Psoas muscle (tissue), 8 donors: Measurements from ENCODE around the gene WDR87. TPM values are rescaled to one million over a fixed set of nuclear protein-coding genes. Genes with fewer than 3 reads are reported as not detected.

ENCODE experiments used
- ATAC-seq, 4 donors: fragments of 200-7000 bp; cut with Tn5 transposase; one replicate each; pipeline ENCODE4 v1.9.1; 2020; ENCODE audit warnings: moderate library complexity in 3 of 4, mild to moderate bottlenecking in 2 of 4
- DNase-seq, 2 donors: peaks; one replicate each; pipeline ENCODE4 v3.0.0-alpha.2; 2020
- H3K27ac ChIP-seq: fragments of 200-600 bp; one replicate; pipeline ENCODE4 v1.8.0; 2022
- H3K27me3 ChIP-seq, 3 donors: fragments of 200-600 bp in 1 of 3; one replicate each; pipeline versions ENCODE4 v1.6.1 to v1.8.0; 2013 to 2022; ENCODE audit warnings: low read length in 2 of 3, mild to moderate bottlenecking in 2 of 3, moderate library complexity in 1 of 3; ENCODE audit not compliant: insufficient read depth in 3 of 3
- H3K36me3 ChIP-seq, 2 donors: fragments of 200-600 bp in 1 of 2; one replicate each; pipeline versions ENCODE4 v1.6.1 to v1.8.0; 2013 to 2022; ENCODE audit warnings: low read depth in 1 of 2, mild to moderate bottlenecking in 1 of 2, moderate library complexity in 1 of 2; ENCODE audit not compliant: insufficient read depth in 1 of 2
- H3K4me1 ChIP-seq: fragments of 200-600 bp; one replicate; pipeline ENCODE4 v1.8.0; 2022
- H3K4me3 ChIP-seq: fragments of 200-600 bp; one replicate; pipeline ENCODE4 v1.8.0; 2022; ENCODE audit warnings: mild to moderate bottlenecking
- H3K9me3 ChIP-seq: fragments of 200-600 bp; one replicate; pipeline ENCODE4 v1.8.0; 2022
- WGBS, 3 donors: extraction: QIAGEN DNeasy Blood & Tissue Kit; methylation state at CpG; one replicate each; pipeline versions ENCODE4 v1.1.6 to v1.1.7; 2013; 5-methylcytosine and 5-hydroxymethylcytosine counted together
- intact Hi-C, 2 donors: fragments of 100-400 bp; cut with DNase I; formaldehyde crosslinking; loops; one replicate each; pipeline versions ENCODE4 v1.11.0 to v1.14.2; 2022
- polyA plus RNA-seq, 3 donors: library from polyadenylated mRNA; stranded (reverse); fragments of 200-250 nt; gene quantifications; one replicate each; pipeline ENCODE4 v1.2.3, GENCODE V29; 2013
- total RNA-seq, 4 donors: library from RNA; stranded (reverse); fragmentation: NEBNext Ultra II Directional in 2 of 4; extraction: Animal tissue kit (Norgen Biotek cat#: 25700) in 2 of 4; gene quantifications; one replicate each; pipeline versions ENCODE4 v1.2.1 to v1.2.4, GENCODE V29; 2021 to 2023
- TF ChIP-seq, protein P1 (sequence below): fragments of 200-600 bp; IDR thresholded peaks from one replicate; pipeline ENCODE4 v1.8.0; 2022; ENCODE audit warnings: antibody characterized with exemption
- donor health status: healthy with polysubstance abuse.
- donor health status: DM: no; HTN: no; CAD: no; lungs with moderate emphysema.
- donor health status: Bipolar disorder and iron deficiency.
- donor health status: healthy.
- donor health status: DM: yes; HTN: yes; CAD: no.
- donor health status: DM: no; HTN: no; CAD: no.
- donor health status: DM: no; HTN: no; CAD: no.
- donor health status: DM: yes; HTN: yes; CAD: no.

Gene WDR87
- total and polyA plus RNA-seq, 7 donors: under 0.01 TPM; not detected in 6

DNA sequence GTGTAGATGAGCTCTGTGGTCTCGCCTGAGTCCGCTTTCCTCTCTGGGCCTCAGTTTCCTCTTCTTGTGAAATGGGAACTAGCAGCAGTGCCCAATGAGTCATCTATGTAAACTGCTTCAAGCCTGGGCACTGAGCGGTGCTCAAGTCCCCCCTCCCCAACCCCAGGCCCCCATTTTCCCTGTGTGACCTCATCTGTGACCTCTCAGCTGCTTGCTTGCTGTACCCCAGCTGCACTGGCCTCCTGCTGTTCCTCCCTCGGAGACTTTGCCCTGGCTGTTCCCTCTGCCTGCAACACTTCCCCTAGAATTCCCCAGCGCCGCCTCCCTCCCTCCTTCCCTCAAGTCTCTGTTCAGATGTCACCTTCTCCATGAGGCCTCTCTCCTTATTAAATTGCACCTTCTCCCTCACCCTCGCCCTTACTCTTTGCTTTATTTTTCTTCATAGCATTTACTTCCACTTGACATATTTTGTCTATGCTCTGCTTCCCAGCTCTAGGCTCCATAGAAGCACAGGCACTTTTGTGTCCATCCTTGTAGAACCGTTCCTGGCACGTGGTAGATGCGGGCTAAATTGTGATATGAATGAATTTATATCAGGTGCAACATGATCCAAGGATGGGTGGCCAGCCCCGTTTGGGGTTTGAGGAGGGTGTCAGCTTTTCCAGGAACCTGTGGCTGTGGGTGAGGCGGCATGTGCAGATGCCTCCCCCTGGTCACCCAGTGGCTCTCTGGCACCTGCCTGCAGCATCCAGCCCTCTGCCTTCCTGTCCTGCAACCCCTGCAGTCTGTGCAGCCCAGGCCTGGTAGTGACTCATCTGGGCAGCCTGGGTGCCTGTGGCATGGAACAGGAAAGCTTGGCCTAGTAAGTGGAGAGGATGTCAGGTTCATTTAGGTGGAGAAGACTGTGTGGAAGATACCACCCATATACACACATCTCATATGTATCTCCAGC is 26.9 kb upstream of the WDR87 start:
- Histone ChIP-seq H3K4me1 (peaks cover 36% of the 10 kb centered on the region), H3K9me3 (peaks cover 7% of the 10 kb centered on the region), H3K4me3 (no peak overlapping the region), H3K27me3 (no peaks in the 10 kb centered on the region), H3K36me3 (no peaks in the 10 kb centered on the region), H3K27ac (peak overlapping the region; percentile 75)
- DNase-seq: peak; percentile 24 to 56
- 65 to 77% (median 75%) methylated on average over 12 of the region's 12 CpGs for WGBS, 3 donors
- TF ChIP-seq, protein P1, sequence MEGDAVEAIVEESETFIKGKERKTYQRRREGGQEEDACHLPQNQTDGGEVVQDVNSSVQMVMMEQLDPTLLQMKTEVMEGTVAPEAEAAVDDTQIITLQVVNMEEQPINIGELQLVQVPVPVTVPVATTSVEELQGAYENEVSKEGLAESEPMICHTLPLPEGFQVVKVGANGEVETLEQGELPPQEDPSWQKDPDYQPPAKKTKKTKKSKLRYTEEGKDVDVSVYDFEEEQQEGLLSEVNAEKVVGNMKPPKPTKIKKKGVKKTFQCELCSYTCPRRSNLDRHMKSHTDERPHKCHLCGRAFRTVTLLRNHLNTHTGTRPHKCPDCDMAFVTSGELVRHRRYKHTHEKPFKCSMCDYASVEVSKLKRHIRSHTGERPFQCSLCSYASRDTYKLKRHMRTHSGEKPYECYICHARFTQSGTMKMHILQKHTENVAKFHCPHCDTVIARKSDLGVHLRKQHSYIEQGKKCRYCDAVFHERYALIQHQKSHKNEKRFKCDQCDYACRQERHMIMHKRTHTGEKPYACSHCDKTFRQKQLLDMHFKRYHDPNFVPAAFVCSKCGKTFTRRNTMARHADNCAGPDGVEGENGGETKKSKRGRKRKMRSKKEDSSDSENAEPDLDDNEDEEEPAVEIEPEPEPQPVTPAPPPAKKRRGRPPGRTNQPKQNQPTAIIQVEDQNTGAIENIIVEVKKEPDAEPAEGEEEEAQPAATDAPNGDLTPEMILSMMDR: no peak
- intact Hi-C loops: no loop called here
- ATAC-seq: peak; percentile 59 to 74 (median 68)

DNA sequence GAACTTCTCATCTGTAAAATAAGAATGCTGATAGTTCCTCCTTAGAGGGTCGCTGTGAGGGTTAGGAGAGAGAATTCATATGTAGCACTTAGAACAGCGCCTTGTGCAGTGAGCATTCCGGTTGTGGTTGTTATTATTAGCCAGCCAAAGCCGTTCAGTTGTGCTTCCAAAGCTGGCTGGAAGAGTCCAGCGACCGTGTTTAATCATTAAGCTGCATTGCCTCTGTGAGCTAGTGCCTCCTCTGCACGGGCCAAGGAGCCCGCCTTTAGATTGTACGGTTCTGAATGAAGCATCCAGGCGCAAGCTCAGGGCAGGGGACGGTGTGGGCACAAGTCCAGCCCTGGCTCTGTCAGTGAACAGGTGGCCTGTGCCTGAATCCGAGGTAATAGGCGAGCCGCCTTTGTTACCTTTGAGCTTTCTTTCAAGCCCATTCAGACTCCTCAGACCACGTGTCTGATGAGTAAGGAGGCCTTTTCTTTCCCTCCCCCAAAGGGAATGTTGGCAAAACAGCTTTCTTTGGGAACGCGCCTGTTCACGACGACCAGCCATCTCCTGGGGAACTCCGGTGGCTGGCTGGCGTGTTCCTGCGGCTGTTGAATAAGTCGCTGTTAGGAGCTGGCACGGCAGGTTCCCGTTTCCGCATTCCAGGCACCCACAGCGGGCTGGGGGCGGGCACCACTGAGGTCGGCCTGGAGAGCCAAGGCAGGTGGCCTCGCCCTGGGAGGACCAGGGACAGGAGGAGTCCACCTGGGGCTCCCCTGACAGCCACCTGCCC is 25.7 kb upstream of the WDR87 start:
- TF ChIP-seq, protein P1: no peak
- intact Hi-C loops: no loop called here
- ATAC-seq (peak; percentile 11 to 56 (median 33)), DNase-seq (peak; percentile 33 to 58)
- peaks cover 36% of the 10 kb centered on the region for H3K4me1 ChIP-seq
- WGBS, 3 donors: 21 to 39% (median 28%) methylated on average over 30 of the region's 30 CpGs
- H3K9me3 ChIP-seq: peaks cover 7% of the 10 kb centered on the region
- H3K27me3 ChIP-seq: no peaks in the 10 kb centered on the region
- no peaks in the 10 kb centered on the region for H3K36me3 ChIP-seq
- peak overlapping the region; percentile 60 for H3K27ac ChIP-seq
- peak overlapping the region; percentile 47 for H3K4me3 ChIP-seq

DNA sequence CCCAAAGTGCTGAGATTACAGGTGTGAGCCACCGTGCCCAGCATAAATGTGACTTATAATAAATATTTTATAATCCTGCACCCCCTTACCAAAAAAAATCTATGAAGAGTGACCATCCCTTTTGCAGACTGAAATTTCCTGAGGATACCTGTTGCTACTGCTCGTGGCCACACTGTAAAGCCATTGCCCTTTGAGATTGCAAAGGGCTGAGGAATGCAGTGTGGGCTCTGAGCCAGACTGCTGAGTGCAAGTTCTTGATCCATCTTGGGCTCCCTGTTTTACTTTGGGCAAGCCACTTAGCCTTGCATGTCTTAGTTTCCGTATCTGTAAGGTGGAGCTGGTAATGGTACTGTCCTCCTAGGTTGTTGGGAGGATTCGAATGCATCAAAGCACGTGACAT is 24.0 kb upstream of the WDR87 start:
- H3K4me3 ChIP-seq: no peak overlapping the region
- TF ChIP-seq, protein P1: no peak
- peaks cover 36% of the 10 kb centered on the region for H3K4me1 ChIP-seq
- ATAC-seq (no peak), DNase-seq (no peak)
- WGBS, 3 donors: 89 to 93% (median 93%) methylated on average over 5 of the region's 5 CpGs
- peaks cover 5% of the 10 kb centered on the region for H3K9me3 ChIP-seq
- no peaks in the 10 kb centered on the region for H3K27me3 ChIP-seq
- no peak overlapping the region for H3K27ac ChIP-seq
- intact Hi-C loops: no loop called here
- H3K36me3 ChIP-seq: no peaks in the 10 kb centered on the region

DNA sequence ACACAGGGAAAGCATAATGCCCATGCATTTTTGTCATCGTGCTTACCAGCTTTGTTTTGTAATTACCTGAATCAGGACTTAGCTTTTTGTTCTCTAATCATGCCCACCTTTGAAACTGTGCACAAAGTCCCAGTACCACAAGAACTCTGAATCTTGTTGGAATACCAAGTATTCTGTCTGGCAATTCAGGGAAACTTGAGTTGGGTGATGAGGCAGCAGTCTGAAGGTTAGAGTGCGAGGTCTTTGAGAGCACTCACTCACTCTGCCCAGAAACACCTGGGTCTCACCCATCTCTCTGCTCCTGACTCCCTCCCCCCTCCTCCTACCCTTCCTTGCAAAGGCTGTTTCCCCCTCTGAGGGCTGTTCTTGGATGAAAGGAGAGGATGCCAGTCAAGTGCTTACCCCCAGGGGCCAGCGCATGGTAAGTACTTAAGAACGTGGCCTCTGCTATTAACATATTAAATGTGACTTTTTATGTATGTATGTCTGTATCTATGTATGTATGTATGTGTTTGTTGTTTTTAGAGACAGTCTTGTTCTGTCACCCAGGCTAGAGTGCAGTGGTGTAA is 23.0 kb upstream of the WDR87 start:
- Histone ChIP-seq H3K4me3 (no peak overlapping the region), H3K36me3 (no peaks in the 10 kb centered on the region), H3K27ac (no peak overlapping the region), H3K9me3 (no peaks in the 10 kb centered on the region), H3K4me1 (peaks cover 36% of the 10 kb centered on the region), H3K27me3 (no peaks in the 10 kb centered on the region)
- 89 to 90% (median 89%) methylated on average over 4 of the region's 4 CpGs for WGBS, 3 donors
- intact Hi-C loops: no loop called here
- ATAC-seq (no peak), DNase-seq (no peak)
- TF ChIP-seq, protein P1: no peak
